HL-60/S4 (cell line): ENCODE measurements around the gene MRPL53.

Experiments used
- in situ Hi-C: fragments of 300-500 bp; cut with MboI; formaldehyde crosslinking; loops from 2 replicates; pipeline ENCODE4 v1.14.3; 2022; ENCODE audit warnings: low sequenced_read_pairs

Gene MRPL53

GRCh38 chr2:74502720-74503505 is 30.4 kb upstream of the MRPL53 start:
- in situ Hi-C loops = no loop called here

GRCh38 chr2:74502147-74502719 is 29.8 kb upstream of the MRPL53 start:
- in situ Hi-C loops = no loop called here

GRCh38 chr2:74501335-74502071 is 29.0 kb upstream of the MRPL53 start:
- in situ Hi-C loops = no loop called here

DNA sequence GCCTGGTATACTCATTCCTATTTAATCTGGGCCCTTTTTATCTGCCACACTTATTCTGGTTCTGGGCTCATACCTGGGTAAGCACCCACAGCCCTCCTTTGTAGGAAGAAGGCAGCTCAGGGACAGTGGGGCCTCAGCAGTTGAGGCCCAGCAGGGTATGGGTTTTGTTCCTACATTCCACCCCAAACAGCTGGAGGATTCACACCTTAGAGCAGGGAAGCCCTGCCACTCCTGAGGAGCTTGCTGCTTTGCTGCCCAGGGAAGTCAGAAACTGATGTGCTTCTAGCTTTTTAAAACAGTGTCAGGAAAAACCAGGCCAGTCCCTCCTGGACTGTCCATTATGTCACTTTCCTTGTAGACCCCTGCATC is 28.1 kb upstream of the MRPL53 start:
- in situ Hi-C loops = no loop called here

DNA sequence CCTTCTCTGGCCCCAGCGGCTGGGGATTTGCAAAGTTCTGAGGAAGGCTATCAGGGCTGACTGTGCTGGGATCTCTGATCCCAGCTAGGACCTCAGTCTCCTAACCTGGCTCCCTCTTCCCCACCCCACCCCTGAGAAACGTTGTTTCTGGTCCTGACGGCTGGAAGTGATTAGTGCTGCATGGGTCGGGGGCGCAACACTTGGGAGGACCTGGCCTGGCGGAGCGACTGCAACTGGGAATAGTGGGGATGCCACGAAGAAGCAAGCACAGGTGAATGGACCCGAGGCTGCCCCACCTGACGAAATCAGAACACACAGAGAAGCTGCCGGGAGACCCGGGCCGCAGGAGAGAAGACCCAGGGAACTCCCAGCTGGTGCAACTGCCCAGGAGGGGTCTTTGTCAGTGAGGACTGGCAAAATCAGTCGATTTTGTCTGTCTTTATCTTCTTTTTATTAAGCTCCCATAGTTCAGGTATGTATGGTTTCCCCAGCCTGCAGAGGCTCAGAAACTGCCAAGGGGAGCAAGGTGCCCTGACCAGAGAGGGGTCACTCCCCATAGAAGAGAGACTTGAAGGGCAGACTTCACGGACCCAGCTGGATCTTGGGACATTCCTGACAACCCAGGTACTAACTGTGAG is 27.6 kb upstream of the MRPL53 start:
- in situ Hi-C loops = no loop called here

- in situ Hi-C loops = no loop called here
Measured at GRCh38 chr2:74499267-74499939, 26.9 kb upstream of the MRPL53 start, which contains the start of gene LBX2. Gene LBX2 (minus strand): TSS chr2:74499603. CDS start chr2:74499537, 66 bp downstream.

DNA sequence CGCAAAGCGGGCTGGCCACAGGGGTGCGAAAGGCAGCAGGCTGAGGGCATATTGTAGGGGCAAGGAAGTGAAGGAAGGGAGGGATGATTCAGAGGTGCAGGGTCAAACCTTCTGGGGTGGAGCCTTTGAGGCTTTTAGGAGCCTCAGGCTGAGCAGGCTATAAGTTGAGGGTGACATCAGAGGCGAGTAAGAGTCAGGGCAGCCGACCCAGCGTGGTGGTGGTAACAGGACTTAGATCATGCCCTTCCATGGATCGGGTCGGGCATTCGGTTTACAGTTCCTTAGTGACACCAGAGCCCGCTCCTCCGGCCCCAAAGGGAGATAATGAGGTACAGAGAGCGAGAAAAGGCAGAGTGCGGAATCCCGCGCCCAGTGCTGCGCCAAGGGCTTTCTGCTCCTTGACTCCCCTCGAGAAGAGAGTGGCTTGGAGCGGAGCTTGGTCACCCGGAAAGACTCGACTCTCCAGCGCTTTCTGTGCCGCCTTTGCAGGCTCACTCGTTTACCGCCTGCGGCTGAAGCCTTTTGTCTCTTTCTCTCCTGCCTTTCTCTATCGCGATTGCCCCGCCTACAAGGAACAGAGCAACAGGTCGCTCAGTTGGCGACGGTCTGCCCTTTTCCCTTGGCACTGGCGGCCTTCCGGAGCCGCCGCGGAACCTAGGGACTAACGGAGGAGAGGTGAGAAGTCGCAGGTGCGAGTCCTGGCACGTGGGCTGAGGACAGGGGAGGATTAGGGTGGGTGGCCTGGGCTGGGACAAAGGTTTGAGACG is 26.2 kb upstream of the MRPL53 start:
- in situ Hi-C loops = no loop called here

GRCh38 chr2:74497777-74498499 is 25.5 kb upstream of the MRPL53 start:
- in situ Hi-C loops = no loop called here

DNA sequence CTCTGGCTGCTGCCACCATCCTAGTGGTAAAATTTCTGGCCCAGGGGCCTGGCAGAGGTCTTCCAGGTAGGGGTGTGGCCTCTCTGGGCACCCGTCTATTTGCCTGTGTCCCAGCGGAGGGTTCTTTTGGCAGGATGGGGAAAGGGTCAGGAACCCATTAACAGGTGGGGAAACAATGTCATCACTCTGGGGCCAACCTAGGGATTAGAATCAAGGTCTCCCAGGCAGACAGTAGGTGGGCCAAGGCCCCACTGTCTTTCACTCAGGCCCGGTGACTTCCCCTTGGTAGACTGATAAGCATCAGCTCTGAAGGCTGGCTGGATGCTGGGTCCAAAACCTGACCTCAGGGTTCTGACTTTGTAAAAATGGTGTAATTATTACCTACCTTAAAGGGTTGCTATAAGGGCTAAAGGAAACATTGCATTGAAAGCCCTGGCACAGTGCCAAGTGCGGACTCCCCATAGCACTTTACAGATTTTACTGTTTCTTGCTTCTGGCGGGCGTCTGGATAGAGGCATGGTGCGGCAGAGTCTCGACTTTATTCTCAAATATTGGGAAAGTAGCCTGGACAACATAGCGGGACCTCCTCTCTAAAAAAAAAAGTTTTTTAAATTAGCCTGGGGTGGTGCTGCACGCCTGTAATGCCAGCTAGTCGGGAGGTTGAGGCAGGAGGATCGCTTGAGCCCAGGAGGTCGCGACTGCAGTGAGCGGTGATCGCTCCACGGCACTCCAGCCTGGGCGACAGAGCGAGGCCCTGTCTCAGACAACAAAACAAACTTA is 24.7 kb upstream of the MRPL53 start:
- in situ Hi-C loops = no loop called here

DNA sequence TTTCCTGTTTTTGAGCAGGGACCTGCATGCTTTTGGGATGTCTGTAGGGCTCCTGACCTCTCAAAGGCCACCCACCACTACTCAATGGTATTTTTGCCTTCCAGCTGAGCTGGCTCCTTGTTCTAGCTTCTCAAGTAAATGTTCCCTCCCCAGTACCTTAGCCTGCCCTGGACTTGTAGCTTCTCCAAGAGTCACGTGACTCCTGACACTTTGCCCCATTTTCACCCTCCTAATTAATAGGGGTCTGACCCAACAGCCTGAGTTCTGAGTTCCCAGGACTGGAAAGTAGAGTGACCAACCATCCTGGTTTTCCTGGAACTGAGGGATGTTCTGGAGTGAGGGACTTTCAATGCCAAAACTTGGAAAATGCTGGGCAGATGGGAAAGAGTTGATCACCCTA is 23.0 kb upstream of the MRPL53 start:
- in situ Hi-C loops = no loop called here

DNA sequence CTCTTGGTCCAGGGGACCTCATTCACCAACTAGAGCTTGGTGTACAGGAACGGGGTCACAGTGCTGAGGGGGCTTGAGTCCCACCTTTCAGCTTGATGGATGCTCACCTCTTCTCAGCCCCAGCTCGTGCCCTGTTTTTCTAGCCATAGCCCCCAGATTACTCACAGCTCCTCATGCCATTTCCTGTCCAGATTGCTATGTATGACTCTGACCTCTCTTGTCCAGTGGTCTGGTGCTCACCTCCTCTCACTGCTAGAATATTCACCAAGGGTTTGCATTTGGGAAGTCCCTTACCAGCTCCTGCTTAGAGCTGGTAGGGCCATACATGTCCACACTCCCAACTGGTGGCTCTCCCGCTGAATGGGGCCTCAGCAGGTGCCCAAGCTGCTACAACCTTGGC is 21.1 kb upstream of the MRPL53 start:
- in situ Hi-C loops = no loop called here

- in situ Hi-C loops = no loop called here
Measured at GRCh38 chr2:74491648-74492544, 19.4 kb upstream of the MRPL53 start.

- in situ Hi-C loops = loop anchor here (10.0 kb wide), 1 partner anchor 95 kb away; no protein-coding TSS in a partner anchor
Measured at GRCh38 chr2:74489906-74490305, 17.4 kb upstream of the MRPL53 start.

DNA sequence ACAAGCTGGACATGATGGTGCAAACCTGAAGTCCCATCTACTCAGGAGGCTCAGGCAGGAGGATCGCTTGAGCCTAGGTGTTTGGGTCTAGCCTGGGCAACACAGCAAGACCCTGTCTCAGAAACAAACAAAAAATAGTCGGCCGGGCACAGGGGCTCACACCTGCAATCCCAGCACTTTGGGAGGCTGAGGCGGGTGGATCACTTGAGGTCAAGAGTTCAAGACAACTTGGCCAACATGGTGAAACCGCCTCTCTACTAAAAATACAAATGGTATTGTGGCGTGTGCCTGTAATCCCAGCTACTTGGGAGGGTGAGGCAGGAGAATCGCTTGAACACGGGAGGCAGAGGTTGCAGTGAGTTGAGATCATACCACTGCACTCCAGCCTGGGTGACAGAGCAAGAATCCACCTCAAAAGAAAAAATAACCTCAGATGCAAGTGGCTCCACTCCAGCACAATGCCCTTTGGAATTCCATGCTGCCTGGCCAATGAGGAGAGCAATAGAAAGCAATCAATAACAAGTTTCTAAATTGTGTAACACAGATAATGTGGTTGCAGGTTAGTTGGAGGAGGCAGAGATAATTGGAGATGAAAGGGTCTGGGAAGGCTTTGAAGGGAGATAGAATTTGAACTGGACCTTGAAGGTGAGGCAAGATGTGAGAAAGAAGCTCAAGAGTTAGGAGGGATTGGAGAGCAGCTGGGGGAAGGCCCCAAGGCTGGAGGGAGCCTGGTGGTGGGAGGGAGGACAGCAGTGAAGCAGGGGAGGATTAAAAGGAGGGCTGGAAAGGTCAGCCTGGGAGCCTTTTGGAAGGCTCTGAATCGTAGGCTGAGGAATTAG is 16.4 kb upstream of the MRPL53 start:
- in situ Hi-C loops = loop anchor here (10.0 kb wide), 1 partner anchor 96 kb away; no protein-coding TSS in a partner anchor

GRCh38 chr2:74486141-74486540 is 13.7 kb upstream of the MRPL53 start:
- in situ Hi-C loops = loop anchor here (10.0 kb wide), 1 partner anchor 99 kb away; no protein-coding TSS in a partner anchor

- in situ Hi-C loops = loop anchor here (10.0 kb wide), 1 partner anchor 101 kb away; no protein-coding TSS in a partner anchor
Measured at GRCh38 chr2:74483675-74484164, 11.2 kb upstream of the MRPL53 start.
